RPMI7951 (cell line): Measurements from ENCODE around the gene SCUBE1. TPM values are rescaled to one million over a fixed set of nuclear protein-coding genes. Genes with fewer than 3 reads are reported as not detected.

Experiments
- DNase-seq: peaks from one replicate; pipeline ENCODE4 v3.0.0-alpha.2; 2012; ENCODE audit warnings: low read depth
- total RNA-seq: library from RNA; depleted of rRNA; stranded (reverse); fragments of >200 nt; shearing (Covaris generic); gene quantifications from 2 replicates; pipeline ENCODE4 v1.2.3, GENCODE V29; 2014; rRNA removed

The SCUBE1 gene
- 7.0 and 9.2 TPM in 2 replicates for total RNA-seq

- peak; percentile 61 for DNase-seq
Observed at GRCh38 chr22:43343262-43343669, at the start of gene SCUBE1. TSS of gene SCUBE1 (minus strand) at chr22:43343372. CDS start at chr22:43343261, 111 bp downstream.

GRCh38 chr22:43392385-43392989 lies 49.3 kb upstream of the SCUBE1 start:
- no peak for DNase-seq

- DNase-seq, result no peak
Observed at GRCh38 chr22:43391306-43391705, 48.1 kb upstream of the SCUBE1 start.

GRCh38 chr22:43390872-43391271 lies 47.7 kb upstream of the SCUBE1 start:
- DNase-seq, result no peak

GRCh38 chr22:43390166-43390565 lies 47.0 kb upstream of the SCUBE1 start:
- DNase-seq, result no peak

- DNase-seq, result no peak
Observed at GRCh38 chr22:43389227-43389836, 46.2 kb upstream of the SCUBE1 start.

GRCh38 chr22:43388420-43388851 lies 45.3 kb upstream of the SCUBE1 start:
- peak; percentile 44 for DNase-seq

- DNase-seq, result no peak
Observed at GRCh38 chr22:43387815-43388214, 44.6 kb upstream of the SCUBE1 start.

GRCh38 chr22:43385770-43386641 lies 42.8 kb upstream of the SCUBE1 start:
- DNase-seq, result peak; percentile 66

GRCh38 chr22:43384863-43385262 lies 41.7 kb upstream of the SCUBE1 start:
- no peak for DNase-seq

- peak; percentile 46 for DNase-seq
Observed at GRCh38 chr22:43381693-43382092, 38.5 kb upstream of the SCUBE1 start.

GRCh38 chr22:43377896-43378704 lies 34.9 kb upstream of the SCUBE1 start:
- DNase-seq, result peak; percentile 87

GRCh38 chr22:43377548-43377895 lies 34.4 kb upstream of the SCUBE1 start:
- peak; percentile 80 for DNase-seq

- peak; percentile 58 for DNase-seq
Observed at GRCh38 chr22:43376765-43377547, 33.8 kb upstream of the SCUBE1 start.

- peak; percentile 73 for DNase-seq
Observed at GRCh38 chr22:43375951-43376455, 32.8 kb upstream of the SCUBE1 start.

- no peak for DNase-seq
Observed at GRCh38 chr22:43370036-43370435, 26.9 kb upstream of the SCUBE1 start.

- no peak for DNase-seq
Observed at GRCh38 chr22:43365715-43366440, 22.7 kb upstream of the SCUBE1 start.

GRCh38 chr22:43364169-43364435 lies 20.9 kb upstream of the SCUBE1 start:
- DNase-seq, result no peak

- no peak for DNase-seq
Observed at GRCh38 chr22:43363315-43364168, 20.4 kb upstream of the SCUBE1 start.
